Vagina (tissue), 2 donors: ENCODE data around the gene BTG2.
"Not testable (repeated sequence)": the region's sequence is repeated elsewhere in the genome, so short reads cannot be mapped to it uniquely, and the experiment has no call there.

ENCODE experiments used
- CTCF ChIP-seq, 3 experiments: fragments of 450-650 bp in 2 of 3; fragments of 200-600 bp in 1 of 3; sonication (generic) in 1 of 3; IDR thresholded peaks; one replicate each; pipeline ENCODE4 v1.5.1; 2017 to 2019; ENCODE audit warnings: antibody characterized with exemption in 3 of 3, mild to moderate bottlenecking in 2 of 3, moderate library complexity in 2 of 3
- POLR2AphosphoS5 ChIP-seq, 2 donors: sonication (generic); formaldehyde crosslinking; IDR thresholded peaks; one replicate each; pipeline ENCODE4 v1.9.0; 2017; ENCODE audit warnings: antibody characterized with exemption in 2 of 2, mild to moderate bottlenecking in 2 of 2, low read depth in 1 of 2; ENCODE audit not compliant: insufficient read depth in 1 of 2

DNA sequence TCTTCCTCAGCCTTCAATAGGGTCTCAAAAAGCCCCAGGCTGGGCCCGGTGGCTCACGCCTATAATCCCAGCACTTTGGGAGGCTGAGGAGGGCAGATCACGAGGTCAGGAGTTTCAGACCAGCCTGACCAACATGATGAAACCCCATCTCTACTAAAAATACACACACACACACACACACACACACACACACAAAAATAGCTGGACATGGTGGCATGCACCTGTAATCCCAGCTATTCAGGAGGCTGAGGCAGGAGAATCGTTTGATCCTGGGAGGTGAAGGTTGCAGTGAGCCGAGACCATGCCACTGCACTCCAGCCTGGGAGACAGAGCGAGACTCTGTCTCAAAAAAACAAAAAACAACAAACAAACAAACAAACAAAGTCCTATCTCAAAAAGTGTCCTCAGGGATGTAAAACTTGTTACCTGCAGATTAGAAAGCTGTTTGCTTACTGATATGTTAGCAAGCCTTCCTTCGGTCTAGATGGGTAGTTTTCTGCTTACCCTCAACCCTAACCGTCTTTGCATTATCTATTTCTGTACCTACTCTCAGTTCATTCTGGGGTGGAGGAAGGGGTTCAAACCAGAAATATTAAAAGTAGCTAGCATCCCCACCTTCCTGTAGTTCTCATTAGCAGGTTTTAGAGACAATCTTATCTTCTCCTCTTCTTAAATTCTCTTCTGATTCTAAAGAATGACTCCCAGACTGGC is 5.4 kb upstream of the BTG2 start:
- TF ChIP-seq CTCF (IDR thresholded peaks at IDR 0.05); POLR2AphosphoS5 (IDR thresholded peaks at IDR 0.05; ENCODE audit: insufficient read depth in 1 of 2, low read depth in 1 of 2): not testable (repeated sequence)
